Coronary artery (tissue), 2 donors: ENCODE data around the gene TECTA.
A peak's percentile ranks its signal among the peaks of the same experiment; 100 is the strongest.
"Not testable (repeated sequence)": the region's sequence is repeated elsewhere in the genome, so short reads cannot be mapped to it uniquely, and the experiment has no call there.

Experiments used
- DNase-seq: peaks from one replicate; pipeline ENCODE4 v3.0.0-alpha.2; 2017; ENCODE audit warnings: low spot score
- H3K27ac ChIP-seq, 2 donors: fragments of 200-600 bp; sonication (generic); one replicate each; pipeline ENCODE4 v1.5.1; 2016 to 2019
- H3K4me3 ChIP-seq: fragments of 200-600 bp; sonication (generic); 2 replicates; pipeline ENCODE4 v1.5.1; 2016; ENCODE audit warnings: mild to moderate bottlenecking, moderate library complexity
- TF ChIP-seq, protein P1 (sequence below): fragments of 200-600 bp; sonication (generic); IDR thresholded peaks from one replicate; pipeline ENCODE4 v1.5.1; 2019; ENCODE audit warnings: antibody characterized with exemption

Gene TECTA

DNA sequence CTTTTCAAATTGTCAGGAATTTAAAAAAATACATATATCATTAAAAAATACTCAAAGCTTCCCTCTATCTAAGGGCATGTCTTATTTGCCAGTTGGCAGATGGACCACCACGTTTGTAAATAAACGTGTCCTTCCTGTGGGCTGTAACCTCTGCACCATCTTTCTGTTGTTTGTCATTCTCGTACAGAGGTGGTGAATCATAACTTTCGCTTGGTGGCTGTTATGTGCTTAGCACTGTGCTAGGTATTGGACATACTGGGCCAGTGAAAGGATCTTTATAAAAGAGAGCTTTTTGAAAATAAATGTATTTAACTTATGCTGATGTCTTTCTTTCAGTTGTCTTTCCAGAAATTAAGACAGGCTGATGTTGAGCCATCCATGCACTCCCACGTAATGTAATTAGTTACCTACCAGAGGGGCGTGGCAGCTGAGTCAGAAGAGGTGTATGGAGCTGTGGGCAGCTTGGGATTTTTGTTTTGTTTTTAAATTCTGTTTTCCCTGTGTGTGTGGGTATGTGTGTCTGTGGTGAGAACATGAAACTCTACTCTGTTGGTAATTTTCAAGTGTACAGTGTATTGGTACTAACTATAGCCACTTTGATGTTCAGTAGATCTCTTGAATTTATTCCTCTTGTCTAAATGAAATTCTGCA, 62.7 kb downstream of the TECTA start:
- TF ChIP-seq, protein P1, sequence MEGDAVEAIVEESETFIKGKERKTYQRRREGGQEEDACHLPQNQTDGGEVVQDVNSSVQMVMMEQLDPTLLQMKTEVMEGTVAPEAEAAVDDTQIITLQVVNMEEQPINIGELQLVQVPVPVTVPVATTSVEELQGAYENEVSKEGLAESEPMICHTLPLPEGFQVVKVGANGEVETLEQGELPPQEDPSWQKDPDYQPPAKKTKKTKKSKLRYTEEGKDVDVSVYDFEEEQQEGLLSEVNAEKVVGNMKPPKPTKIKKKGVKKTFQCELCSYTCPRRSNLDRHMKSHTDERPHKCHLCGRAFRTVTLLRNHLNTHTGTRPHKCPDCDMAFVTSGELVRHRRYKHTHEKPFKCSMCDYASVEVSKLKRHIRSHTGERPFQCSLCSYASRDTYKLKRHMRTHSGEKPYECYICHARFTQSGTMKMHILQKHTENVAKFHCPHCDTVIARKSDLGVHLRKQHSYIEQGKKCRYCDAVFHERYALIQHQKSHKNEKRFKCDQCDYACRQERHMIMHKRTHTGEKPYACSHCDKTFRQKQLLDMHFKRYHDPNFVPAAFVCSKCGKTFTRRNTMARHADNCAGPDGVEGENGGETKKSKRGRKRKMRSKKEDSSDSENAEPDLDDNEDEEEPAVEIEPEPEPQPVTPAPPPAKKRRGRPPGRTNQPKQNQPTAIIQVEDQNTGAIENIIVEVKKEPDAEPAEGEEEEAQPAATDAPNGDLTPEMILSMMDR = no peak
- no peak overlapping the region for H3K4me3 ChIP-seq
- no peak for DNase-seq

DNA sequence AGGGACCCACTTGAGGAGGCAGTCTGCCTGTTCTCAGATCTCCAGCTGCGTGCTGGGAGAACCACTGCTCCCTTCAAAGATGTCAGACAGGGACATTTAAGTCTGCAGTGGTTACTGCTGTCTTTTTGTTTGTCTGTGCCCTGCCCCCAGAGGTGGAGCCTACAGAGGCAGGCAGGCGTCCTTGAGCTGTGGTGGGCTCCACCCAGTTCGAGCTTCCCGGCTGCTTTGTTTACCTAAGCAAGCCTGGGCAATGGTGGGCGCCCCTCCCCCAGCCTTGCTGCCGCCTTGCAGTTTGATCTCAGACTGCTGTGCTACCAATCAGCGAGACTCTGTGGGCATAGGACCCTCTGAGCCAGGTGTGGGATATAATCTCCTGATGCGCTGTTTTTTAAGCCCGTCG, 76.6 kb downstream of the TECTA start:
- H3K27ac ChIP-seq, DNase-seq, H3K4me3 ChIP-seq: not testable (repeated sequence)

More for the DNA sequence above, 62.7 kb downstream of the TECTA start:
- no peak overlapping the region for H3K27ac ChIP-seq

GRCh38 chr11:121179306-121179705, 78.3 kb downstream of the TECTA start:
- Histone ChIP-seq H3K27ac (no peak overlapping the region), H3K4me3 (no peak overlapping the region)
- DNase-seq = no peak
- TF ChIP-seq, protein P1 = no peak

DNA sequence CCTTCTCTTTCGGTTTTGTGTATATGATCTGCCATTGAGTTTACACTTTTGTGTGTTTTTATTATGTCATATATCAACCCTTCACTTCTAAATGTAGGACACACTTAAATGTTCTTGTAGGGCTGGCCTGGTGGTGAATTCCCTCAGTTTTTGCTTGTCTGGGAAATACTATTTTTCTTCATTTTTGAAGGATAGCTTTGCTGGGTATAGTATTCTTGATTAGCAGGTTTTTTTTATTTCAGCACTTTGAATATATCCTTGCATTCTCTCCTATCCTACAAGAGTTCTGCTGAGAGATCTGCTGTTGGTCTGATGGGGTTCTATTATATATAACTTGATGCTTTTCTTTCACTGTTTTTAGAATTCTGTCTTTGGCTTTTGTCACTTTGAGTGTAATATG, 79.1 kb downstream of the TECTA start:
- Histone ChIP-seq H3K4me3 (no peak overlapping the region), H3K27ac (no peak overlapping the region)
- TF ChIP-seq, protein P1 = no peak
- DNase-seq = no peak

GRCh38 chr11:121188776-121189175, 87.7 kb downstream of the TECTA start:
- no peak overlapping the region for H3K27ac ChIP-seq
- no peak overlapping the region for H3K4me3 ChIP-seq
- DNase-seq = no peak
- TF ChIP-seq, protein P1 = no peak

DNA sequence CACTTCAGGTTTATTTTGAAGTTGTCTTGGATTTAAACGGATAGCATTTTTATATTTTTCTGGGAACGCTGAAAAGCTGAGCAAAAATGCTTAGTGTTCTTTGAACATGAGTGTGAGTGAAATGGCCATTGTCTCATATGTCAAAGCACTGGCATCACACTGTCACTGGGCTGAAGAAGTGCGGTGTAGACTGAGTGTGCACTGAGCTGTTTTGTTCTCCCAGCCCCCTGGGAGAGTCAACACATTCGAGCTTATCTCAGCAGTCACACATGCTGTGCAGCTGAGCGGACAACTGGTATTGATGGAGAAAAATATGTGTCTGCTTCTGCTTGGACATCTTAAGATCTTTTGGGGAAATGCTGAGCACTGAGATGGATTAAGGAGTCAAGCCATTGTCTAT, 90.8 kb downstream of the TECTA start:
- TF ChIP-seq, protein P1 = no peak
- no peak overlapping the region for H3K4me3 ChIP-seq
- no peak for DNase-seq

DNA sequence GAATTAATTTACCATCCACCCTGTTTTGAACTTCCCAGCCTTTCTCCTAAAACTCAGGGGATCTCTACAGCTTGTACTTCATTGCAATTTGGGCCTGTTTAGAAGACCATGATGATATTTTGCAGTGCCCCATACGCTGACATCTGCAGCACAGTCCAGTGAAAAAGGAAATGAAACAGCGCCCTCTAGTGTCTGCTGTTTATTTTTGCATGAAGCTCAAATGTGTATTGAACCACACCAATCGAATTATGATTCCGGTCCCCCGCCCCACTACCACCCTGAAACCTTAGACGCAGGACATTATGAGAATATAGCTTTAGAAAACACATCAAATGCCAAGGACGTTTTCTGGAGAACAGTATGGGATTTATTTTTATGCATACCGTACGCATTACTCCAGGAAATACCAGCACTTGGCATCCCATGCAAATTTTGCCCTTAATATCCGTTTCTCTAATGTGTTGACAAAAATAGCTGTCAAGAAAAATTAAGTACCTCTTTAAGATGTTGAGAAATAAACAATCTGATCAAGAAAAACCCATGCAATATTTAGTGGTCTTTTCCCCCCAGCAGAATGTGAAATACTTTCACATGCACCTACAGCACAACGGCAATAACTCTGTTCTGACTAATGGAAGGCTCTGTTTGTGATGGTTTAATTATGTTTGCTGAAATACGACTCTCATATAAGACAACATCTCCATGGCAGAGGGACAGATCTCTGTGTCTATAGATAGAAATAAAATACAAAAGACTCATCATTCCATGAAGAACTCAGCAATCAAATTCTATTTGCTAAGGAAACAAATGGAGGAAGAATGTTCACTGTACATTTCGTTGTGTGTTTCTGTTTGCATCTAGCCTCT, 93.9 kb downstream of the TECTA start:
- DNase-seq = no peak
- Histone ChIP-seq H3K4me3 (peak overlapping the region; percentile 13), H3K27ac (no peak overlapping the region)
- TF ChIP-seq, protein P1 = peak; percentile 68

More for the DNA sequence above, 90.8 kb downstream of the TECTA start:
- no peak overlapping the region for H3K27ac ChIP-seq
